OCI-LY1 (cell line): Measurements from ENCODE around the gene SEPTIN14.
"Not testable (repeated sequence)": the region's sequence is repeated elsewhere in the genome, so short reads cannot be mapped to it uniquely, and the experiment has no call there.

Source experiments
- H2AFZ ChIP-seq: fragments of 200-600 bp; sonication (generic), shearing (Covaris generic); 2 replicates; pipeline ENCODE4 v1.6.0; 2014; ENCODE audit warnings: antibody characterized with exemption, mild to moderate bottlenecking, low read length
- H3F3A ChIP-seq: fragments of 200-600 bp; sonication (generic), shearing (Covaris generic); 2 replicates; pipeline ENCODE4 v1.6.0; 2014; ENCODE audit warnings: mild to moderate bottlenecking, antibody characterized with exemption, low read length, moderate library complexity; ENCODE audit not compliant: insufficient read depth
- H3K27ac ChIP-seq: fragments of 200-600 bp; sonication (generic); 2 replicates; pipeline ENCODE4 v1.5.1; 2014; ENCODE audit warnings: low read length, mixed run types, mild to moderate bottlenecking, low read depth; ENCODE audit not compliant: poor library complexity, severe bottlenecking
- H3K27me3 ChIP-seq: fragments of 200-600 bp; sonication (generic); 2 replicates; pipeline ENCODE4 v1.6.0; 2014; ENCODE audit warnings: antibody characterized with exemption, mild to moderate bottlenecking, low read length, moderate library complexity; ENCODE audit not compliant: insufficient read depth
- H3K36me3 ChIP-seq: fragments of 200-600 bp; sonication (generic); 2 replicates; pipeline ENCODE4 v1.6.1; 2014; ENCODE audit warnings: mild to moderate bottlenecking, antibody characterized with exemption, low read length, moderate library complexity, mixed read lengths; ENCODE audit not compliant: insufficient read depth
- H3K4me1 ChIP-seq: fragments of 200-600 bp; sonication (generic); 2 replicates; pipeline ENCODE4 v1.5.1; 2014; ENCODE audit warnings: mild to moderate bottlenecking, low read length, moderate library complexity; ENCODE audit not compliant: insufficient read depth, severe bottlenecking
- H3K4me2 ChIP-seq: fragments of 200-600 bp; sonication (generic), shearing (Covaris generic); 2 replicates; pipeline ENCODE4 v1.6.1; 2014; ENCODE audit warnings: low read length
- H3K4me3 ChIP-seq: fragments of 200-600 bp; sonication (generic); 2 replicates; pipeline ENCODE4 v1.5.1; 2014; ENCODE audit warnings: low read length, low read depth, mild to moderate bottlenecking, mixed read lengths; ENCODE audit not compliant: poor library complexity, severe bottlenecking
- H3K79me2 ChIP-seq: fragments of 200-600 bp; shearing (Covaris generic); 2 replicates; pipeline ENCODE4 v1.6.1; 2016; ENCODE audit warnings: mixed run types, low read length, mixed read lengths; ENCODE audit not compliant: insufficient read depth
- H3K9ac ChIP-seq: fragments of 200-600 bp; sonication (generic), shearing (Covaris generic); 2 replicates; pipeline ENCODE4 v1.6.1; 2014; ENCODE audit warnings: mild to moderate bottlenecking, low read length, mixed read lengths
- H3K9me2 ChIP-seq: fragments of 200-600 bp; sonication (generic), shearing (Covaris generic); 2 replicates; pipeline ENCODE4 v1.6.1; 2014; ENCODE audit warnings: low read depth, mild to moderate bottlenecking, low read length, mixed read lengths
- H3K9me3 ChIP-seq: fragments of 200-600 bp; shearing (Covaris generic); 2 replicates; pipeline ENCODE4 v1.6.1; 2014; ENCODE audit warnings: low read length, mixed read lengths
- H4K20me1 ChIP-seq: fragments of 200-600 bp; sonication (generic), shearing (Covaris generic); 2 replicates; pipeline ENCODE4 v1.6.0; 2016; ENCODE audit warnings: mild to moderate bottlenecking, low read length; ENCODE audit not compliant: insufficient read depth
- CTCF ChIP-seq: fragments of 200-600 bp; sonication (generic), shearing (Covaris generic); IDR thresholded peaks from 2 replicates; pipeline ENCODE4 v1.5.1; 2017; ENCODE audit warnings: mild to moderate bottlenecking, antibody characterized with exemption, low read length, moderate library complexity, mixed read lengths
- EZH2 ChIP-seq: fragments of 200-600 bp; sonication (generic), shearing (Covaris generic); IDR thresholded peaks from 2 replicates; pipeline ENCODE4 v1.8.0; 2017; ENCODE audit warnings: borderline replicate concordance, mixed run types, mild to moderate bottlenecking, antibody characterized with exemption, low read length, moderate library complexity, mixed read lengths

Gene SEPTIN14

GRCh38 chr7:55862652-55863051, at the start of gene SEPTIN14:
Gene SEPTIN14 (minus strand): TSS chr7:55862752. CDS start chr7:55861996, 756 bp downstream.
- H3K36me3 ChIP-seq, H3K9ac ChIP-seq, H3F3A ChIP-seq, H3K27me3 ChIP-seq, H4K20me1 ChIP-seq, H2AFZ ChIP-seq, H3K4me1 ChIP-seq, H3K4me3 ChIP-seq, H3K4me2 ChIP-seq, H3K9me3 ChIP-seq, H3K9me2 ChIP-seq, H3K79me2 ChIP-seq, H3K27ac ChIP-seq: not testable (repeated sequence)

- TF ChIP-seq EZH2: no peak
- TF ChIP-seq CTCF: no peak
- Histone ChIP-seq H4K20me1 (no peaks in the 10 kb centered on the region), H3K4me2 (no peak overlapping the region), H3K79me2 (no peaks in the 10 kb centered on the region), H2AFZ (no peak overlapping the region), H3K4me1 (no peaks in the 10 kb centered on the region), H3K36me3 (peaks cover 10% of the 10 kb centered on the region), H3K4me3 (no peak overlapping the region), H3K9ac (no peak overlapping the region), H3K27ac (no peak overlapping the region), H3F3A (no peaks in the 10 kb centered on the region), H3K9me2 (no peaks in the 10 kb centered on the region), H3K27me3 (no peaks in the 10 kb centered on the region), H3K9me3 (no peaks in the 10 kb centered on the region)
These were observed 41.6 kb upstream of the SEPTIN14 start for GRCh38 chr7:55903985-55904759.

- not testable (repeated sequence) for H4K20me1 ChIP-seq, H3K9ac ChIP-seq, H3F3A ChIP-seq, H3K27ac ChIP-seq, H3K36me3 ChIP-seq, H2AFZ ChIP-seq, H3K4me3 ChIP-seq, H3K79me2 ChIP-seq, H3K9me2 ChIP-seq, H3K27me3 ChIP-seq, H3K4me2 ChIP-seq, H3K9me3 ChIP-seq, H3K4me1 ChIP-seq
These were observed 38.5 kb upstream of the SEPTIN14 start for GRCh38 chr7:55901059-55901458.

GRCh38 chr7:55898287-55898686, 35.7 kb upstream of the SEPTIN14 start:
- no peaks in the 10 kb centered on the region for H3K9me2 ChIP-seq
- no peak overlapping the region for H3K9ac ChIP-seq
- no peak overlapping the region for H3K4me3 ChIP-seq
- no peaks in the 10 kb centered on the region for H3K4me1 ChIP-seq
- TF ChIP-seq EZH2: no peak
- TF ChIP-seq CTCF: no peak
- H3K79me2 ChIP-seq: no peaks in the 10 kb centered on the region
- no peaks in the 10 kb centered on the region for H3F3A ChIP-seq
- no peaks in the 10 kb centered on the region for H3K9me3 ChIP-seq
- no peak overlapping the region for H2AFZ ChIP-seq
- no peaks in the 10 kb centered on the region for H3K27me3 ChIP-seq
- H3K27ac ChIP-seq: no peak overlapping the region
- peaks cover 7% of the 10 kb centered on the region; the same call in 1 of the 2 replicates for H3K36me3 ChIP-seq
- H4K20me1 ChIP-seq: no peaks in the 10 kb centered on the region
- no peak overlapping the region for H3K4me2 ChIP-seq
